SU-DHL-6 (cell line): Measurements from ENCODE around the gene C2orf80.

Source experiments
- CTCF ChIP-seq: fragments of 200-600 bp; sonication (generic); IDR thresholded peaks from one replicate; pipeline ENCODE4 v1.5.1; 2017; ENCODE audit warnings: antibody characterized with exemption, mild to moderate bottlenecking, low read length, moderate library complexity; ENCODE audit not compliant: insufficient read depth, poor library complexity, severe bottlenecking
- EZH2phosphoT487 ChIP-seq: fragments of 200-600 bp; sonication (generic), shearing (Covaris generic); conservative IDR thresholded peaks from 2 replicates; pipeline ENCODE4 v1.6.1; 2018; ENCODE audit warnings: mild to moderate bottlenecking, antibody characterized with exemption, low read length, moderate library complexity, mixed read lengths

- no peak for TF ChIP-seq CTCF
- no peak for TF ChIP-seq EZH2phosphoT487
Observed at GRCh38 chr2:208156439-208156838, 33.4 kb downstream of the C2orf80 start.
